GM19324 (cell line): ENCODE data around the gene OLFM1.

Source experiments
- ATAC-seq: cut with Tn5 transposase; IDR thresholded peaks from one replicate; pipeline ENCODE4 v1.9.1; 2021; ENCODE audit warnings: mild to moderate bottlenecking, moderate library complexity; ENCODE audit not compliant: unreplicated experiment, low FRiP score

The OLFM1 gene

GRCh38 chr9:135127718-135128670 lies 40.5 kb downstream of the OLFM1 start:
- no peak for ATAC-seq

GRCh38 chr9:135129137-135129695 lies 41.7 kb downstream of the OLFM1 start:
- no peak for ATAC-seq

- no peak for ATAC-seq
Measured at GRCh38 chr9:135130207-135130976, 42.9 kb downstream of the OLFM1 start.

GRCh38 chr9:135131488-135131887 lies 44.0 kb downstream of the OLFM1 start:
- no peak for ATAC-seq

GRCh38 chr9:135132008-135132407 lies 44.5 kb downstream of the OLFM1 start:
- ATAC-seq: no peak

- ATAC-seq: no peak
Measured at GRCh38 chr9:135134268-135135022, 47.0 kb downstream of the OLFM1 start.

GRCh38 chr9:135135171-135135928 lies 47.9 kb downstream of the OLFM1 start:
- no peak for ATAC-seq

- no peak for ATAC-seq
Measured at GRCh38 chr9:135135929-135136315, 48.5 kb downstream of the OLFM1 start.

- ATAC-seq: no peak
Measured at GRCh38 chr9:135136481-135136880, 49.0 kb downstream of the OLFM1 start.

GRCh38 chr9:135136991-135137832 lies 49.7 kb downstream of the OLFM1 start:
- no peak for ATAC-seq

GRCh38 chr9:135138078-135138855 lies 50.8 kb downstream of the OLFM1 start:
- ATAC-seq: no peak

GRCh38 chr9:135139366-135139959 lies 52.0 kb downstream of the OLFM1 start:
- ATAC-seq: no peak

GRCh38 chr9:135141183-135141774 lies 53.8 kb downstream of the OLFM1 start:
- ATAC-seq: no peak

- no peak for ATAC-seq
Measured at GRCh38 chr9:135144581-135145170, 57.2 kb downstream of the OLFM1 start.

- no peak for ATAC-seq
Measured at GRCh38 chr9:135145312-135145711, 57.8 kb downstream of the OLFM1 start.

GRCh38 chr9:135146241-135146640 lies 58.8 kb downstream of the OLFM1 start:
- ATAC-seq: no peak
